H1 (cell line): ENCODE results near the gene WDR3.

Experiments used
- CBX8 ChIP-seq: fragments of 300-800, 300-1000 bp; sonication (generic); IDR thresholded peaks from 2 replicates; pipeline ENCODE4 v1.7.1; 2016; ENCODE audit warnings: low read depth, low read length, borderline replicate concordance
- CTCF ChIP-seq, 3 experiments: IDR thresholded peaks; 1 replicate in 2 of 3; 2 replicates in 1 of 3; pipeline versions ENCODE4 v1.5.1 to v1.6.1; 2011; ENCODE audit warnings: low read length in 3 of 3, mild to moderate bottlenecking in 3 of 3, inconsistent platforms in 2 of 3, low read depth in 1 of 3, moderate library complexity in 1 of 3; ENCODE audit not compliant: insufficient read depth in 1 of 3; ENCODE audit errors: control extremely low read depth in 1 of 3
- EZH2 ChIP-seq: fragments of 200-600 bp; sonication (generic); IDR thresholded peaks from 2 replicates; pipeline ENCODE4 v1.7.1; 2012; ENCODE audit warnings: low read depth, mild to moderate bottlenecking, moderate library complexity, low read length, inconsistent platforms; ENCODE audit not compliant: severe bottlenecking
- HDAC6 ChIP-seq: IDR thresholded peaks from one replicate; pipeline ENCODE4 v1.7.1; 2012; ENCODE audit warnings: low read depth, mild to moderate bottlenecking, inconsistent platforms, low read length, moderate library complexity
- JUN ChIP-seq: IDR thresholded peaks from 2 replicates; pipeline ENCODE4 v1.6.1; 2011; ENCODE audit warnings: low read depth, mild to moderate bottlenecking, improper control_type of control experiment, low read length
- SRF ChIP-seq: IDR thresholded peaks from 2 replicates; pipeline ENCODE4 v1.6.1; 2011; ENCODE audit warnings: mild to moderate bottlenecking, low read depth, low read length, moderate library complexity
- TAF1 ChIP-seq: IDR thresholded peaks from 2 replicates; pipeline ENCODE4 v1.6.1; 2011; ENCODE audit warnings: mild to moderate bottlenecking, low read depth, low read length

- no peak for TF ChIP-seq TAF1
- no peak for TF ChIP-seq JUN
- TF ChIP-seq EZH2: no peak
- TF ChIP-seq SRF: no peak
- TF ChIP-seq CTCF (IDR thresholded peaks at IDR 0.05; ENCODE audit: control extremely low read depth in 1 of 3, insufficient read depth in 1 of 3, low read depth in 1 of 3, low read length in 3 of 3): no peak
- no peak for TF ChIP-seq CBX8
- no peak for TF ChIP-seq HDAC6
These were observed 945 bp downstream of the WDR3 start for GRCh38 chr1:117930484-117930883.
